ENCODE measurements around the gene CNPY4. TPM values are rescaled to one million over a fixed set of nuclear protein-coding genes. Genes with fewer than 3 reads are reported as not detected.
"Not testable (repeated sequence)": the region's sequence is repeated elsewhere in the genome, so short reads cannot be mapped to it uniquely, and the experiment has no call there.

The CNPY4 gene
- total RNA-seq, 4 donors from 2014 or later, result 7.5 to 15.9 (median 11.5) TPM

GRCh38 chr7:100126239-100126930 is 7.0 kb downstream of the CNPY4 start:
- no peak for DNase-seq (ENCODE audit: low spot score in 2 of 2)
- H3K27ac ChIP-seq, result peak overlapping the region; percentile 80 to 99 (median 96)
- peak overlapping the region; percentile 81 to 98 (median 90) for H3K4me3 ChIP-seq
- WGBS, 2 donors, result 13 to 24% methylated on average over 22 to 29 of the region's 29 CpGs
- no peaks in the 10 kb centered on the region for H3K27me3 ChIP-seq
- no peaks in the 10 kb centered on the region for H3K9me3 ChIP-seq
- H3K4me1 ChIP-seq, result peaks cover 0 to 44% (median 19%) of the 10 kb centered on the region in 4 donors
- H3K36me3 ChIP-seq, result peaks cover 0 to 34% (median 0%) of the 10 kb centered on the region in 3 donors
- TF ChIP-seq CTCF (IDR thresholded peaks at IDR 0.05), result no peak
- TF ChIP-seq POLR2A (IDR thresholded peaks at IDR 0.05), result no peak
- no peak for TF ChIP-seq EP300 (IDR thresholded peaks at IDR 0.05)

GRCh38 chr7:100126931-100127865 is 7.8 kb downstream of the CNPY4 start, which contains the start of gene MBLAC1:
MBLAC1 (plus strand) TSS chr7:100126967; CDS start chr7:100127396, 429 bp downstream.
- DNase-seq (ENCODE audit: low spot score in 2 of 2), result peak; percentile 83 to 93
- Histone ChIP-seq H3K27ac (peak within 1 kb of the TSS; percentile 80 to 99 (median 96)), H3K9me3 (no peaks in the 10 kb centered on the region), H3K4me1 (peaks cover 0 to 47% (median 19%) of the 10 kb centered on the region in 4 donors), H3K27me3 (no peaks in the 10 kb centered on the region), H3K4me3 (peak within 1 kb of the TSS; percentile 81 to 98 (median 90)), H3K36me3 (peaks cover 0 to 32% (median 0%) of the 10 kb centered on the region in 3 donors)
- WGBS, 2 donors, result 0 to 1% methylated on average over 36 to 56 of the region's 85 CpGs
- TF ChIP-seq CTCF (IDR thresholded peaks at IDR 0.05) (no peak), EP300 (IDR thresholded peaks at IDR 0.05) (peak; percentile 39 to 93), POLR2A (IDR thresholded peaks at IDR 0.05) (no peak)

- 2 to 3% methylated on average over 21 of the region's 37 CpGs for WGBS, 2 donors
- TF ChIP-seq EP300 (IDR thresholded peaks at IDR 0.05) (no peak), POLR2A (IDR thresholded peaks at IDR 0.05) (no peak), CTCF (IDR thresholded peaks at IDR 0.05) (peak in 1 of 5 experiments; percentile 10)
- peak overlapping the region; percentile 80 to 99 (median 96) for H3K27ac ChIP-seq
- peaks cover 0 to 50% (median 19%) of the 10 kb centered on the region in 4 donors for H3K4me1 ChIP-seq
- no peaks in the 10 kb centered on the region for H3K27me3 ChIP-seq
- H3K36me3 ChIP-seq, result peaks cover 0 to 23% (median 0%) of the 10 kb centered on the region in 3 donors
- H3K4me3 ChIP-seq, result peak overlapping the region; percentile 81 to 98 (median 90)
- DNase-seq (ENCODE audit: low spot score in 2 of 2), result no peak
- H3K9me3 ChIP-seq, result no peaks in the 10 kb centered on the region
These were observed 8.6 kb downstream of the CNPY4 start for GRCh38 chr7:100127866-100128636.

GRCh38 chr7:100128637-100128963 is 9.2 kb downstream of the CNPY4 start:
- Histone ChIP-seq H3K4me3 (no peak overlapping the region), H3K27me3 (no peaks in the 10 kb centered on the region), H3K27ac (no peak overlapping the region), H3K9me3 (no peaks in the 10 kb centered on the region), H3K36me3 (peaks cover 0 to 18% (median 0%) of the 10 kb centered on the region in 3 donors), H3K4me1 (peaks cover 0 to 54% (median 19%) of the 10 kb centered on the region in 4 donors)
- TF ChIP-seq CTCF (IDR thresholded peaks at IDR 0.05), result no peak
- no peak for TF ChIP-seq POLR2A (IDR thresholded peaks at IDR 0.05)
- TF ChIP-seq EP300 (IDR thresholded peaks at IDR 0.05), result no peak
- 42 to 50% methylated on average over 1 of the region's 1 CpG for WGBS, 2 donors
- DNase-seq (ENCODE audit: low spot score in 2 of 2), result no peak

- peaks cover 0 to 50% (median 17%) of the 10 kb centered on the region in 4 donors for H3K4me1 ChIP-seq
- H3K36me3 ChIP-seq; DNase-seq (ENCODE audit: low spot score in 2 of 2); H3K4me3 ChIP-seq; H3K27ac ChIP-seq; H3K27me3 ChIP-seq; H3K9me3 ChIP-seq: not testable (repeated sequence)
- WGBS, 2 donors, result 90 to 96% methylated on average over 1 of the region's 1 CpG
These were observed 10.8 kb downstream of the CNPY4 start for GRCh38 chr7:100130220-100130607.
